Ishikawa (cell line): ENCODE data around the gene ALPI.

Experiments used
- CREB1 ChIP-seq: IDR thresholded peaks from 2 replicates; pipeline ENCODE4 v1.6.1; 2012; ENCODE audit warnings: low read depth
- EGR1 ChIP-seq: IDR thresholded peaks from 2 replicates; pipeline ENCODE4 v1.6.1; 2012
- EP300 ChIP-seq: IDR thresholded peaks from 2 replicates; pipeline ENCODE4 v1.6.1; 2012; ENCODE audit warnings: borderline replicate concordance
- TAF1 ChIP-seq: IDR thresholded peaks from 2 replicates; pipeline ENCODE4 v1.6.1; 2012; ENCODE audit warnings: low read depth, mild to moderate bottlenecking
- TCF12 ChIP-seq: IDR thresholded peaks from 2 replicates; pipeline ENCODE4 v1.6.1; 2012; ENCODE audit warnings: low read depth
- YY1 ChIP-seq: IDR thresholded peaks from 2 replicates; pipeline ENCODE4 v1.6.1; 2012; ENCODE audit warnings: low read depth
- TF ChIP-seq, protein P1 (sequence below): IDR thresholded peaks from 2 replicates; pipeline ENCODE4 v1.6.1; 2012
- TF ChIP-seq, protein P2 (sequence below): IDR thresholded peaks from 2 replicates; pipeline ENCODE4 v1.6.1; 2012
- TF ChIP-seq, protein P3 (sequence below): IDR thresholded peaks from 2 replicates; pipeline ENCODE4 v1.6.1; 2012; ENCODE audit warnings: low read depth, mild to moderate bottlenecking

DNA sequence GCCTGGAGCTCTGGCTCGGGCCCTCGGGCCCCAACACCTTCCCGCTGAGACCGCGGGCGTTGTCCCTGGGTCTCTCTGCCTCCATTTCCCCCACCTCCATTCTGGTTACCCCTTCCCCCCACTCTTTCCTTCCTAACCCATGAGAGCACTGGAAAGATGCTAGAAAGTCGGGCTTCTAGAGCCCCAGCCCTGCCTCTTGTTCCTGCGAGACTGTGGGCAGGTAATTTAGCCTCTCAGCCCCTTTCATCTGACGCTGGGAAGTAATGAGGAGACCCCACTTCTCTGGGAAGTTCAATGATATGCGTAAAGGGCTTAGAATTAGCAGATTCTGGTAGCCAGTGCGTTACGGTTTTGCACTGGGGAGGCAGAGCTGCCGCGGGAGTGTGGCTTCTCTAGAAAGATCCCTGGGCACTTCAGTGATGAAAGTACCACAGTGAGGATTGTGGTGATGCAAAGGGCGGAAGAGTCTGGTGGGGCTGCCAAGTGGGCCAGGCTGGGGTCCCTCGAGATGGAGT lies 47.9 kb downstream of the ALPI start:
- no peak for TF ChIP-seq TCF12
- TF ChIP-seq CREB1, result no peak
- TF ChIP-seq, protein P1, sequence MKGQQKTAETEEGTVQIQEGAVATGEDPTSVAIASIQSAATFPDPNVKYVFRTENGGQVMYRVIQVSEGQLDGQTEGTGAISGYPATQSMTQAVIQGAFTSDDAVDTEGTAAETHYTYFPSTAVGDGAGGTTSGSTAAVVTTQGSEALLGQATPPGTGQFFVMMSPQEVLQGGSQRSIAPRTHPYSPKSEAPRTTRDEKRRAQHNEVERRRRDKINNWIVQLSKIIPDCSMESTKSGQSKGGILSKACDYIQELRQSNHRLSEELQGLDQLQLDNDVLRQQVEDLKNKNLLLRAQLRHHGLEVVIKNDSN, result no peak
- TF ChIP-seq, protein P2, sequence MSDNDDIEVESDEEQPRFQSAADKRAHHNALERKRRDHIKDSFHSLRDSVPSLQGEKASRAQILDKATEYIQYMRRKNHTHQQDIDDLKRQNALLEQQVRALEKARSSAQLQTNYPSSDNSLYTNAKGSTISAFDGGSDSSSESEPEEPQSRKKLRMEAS, result no peak
- TF ChIP-seq, protein P3, sequence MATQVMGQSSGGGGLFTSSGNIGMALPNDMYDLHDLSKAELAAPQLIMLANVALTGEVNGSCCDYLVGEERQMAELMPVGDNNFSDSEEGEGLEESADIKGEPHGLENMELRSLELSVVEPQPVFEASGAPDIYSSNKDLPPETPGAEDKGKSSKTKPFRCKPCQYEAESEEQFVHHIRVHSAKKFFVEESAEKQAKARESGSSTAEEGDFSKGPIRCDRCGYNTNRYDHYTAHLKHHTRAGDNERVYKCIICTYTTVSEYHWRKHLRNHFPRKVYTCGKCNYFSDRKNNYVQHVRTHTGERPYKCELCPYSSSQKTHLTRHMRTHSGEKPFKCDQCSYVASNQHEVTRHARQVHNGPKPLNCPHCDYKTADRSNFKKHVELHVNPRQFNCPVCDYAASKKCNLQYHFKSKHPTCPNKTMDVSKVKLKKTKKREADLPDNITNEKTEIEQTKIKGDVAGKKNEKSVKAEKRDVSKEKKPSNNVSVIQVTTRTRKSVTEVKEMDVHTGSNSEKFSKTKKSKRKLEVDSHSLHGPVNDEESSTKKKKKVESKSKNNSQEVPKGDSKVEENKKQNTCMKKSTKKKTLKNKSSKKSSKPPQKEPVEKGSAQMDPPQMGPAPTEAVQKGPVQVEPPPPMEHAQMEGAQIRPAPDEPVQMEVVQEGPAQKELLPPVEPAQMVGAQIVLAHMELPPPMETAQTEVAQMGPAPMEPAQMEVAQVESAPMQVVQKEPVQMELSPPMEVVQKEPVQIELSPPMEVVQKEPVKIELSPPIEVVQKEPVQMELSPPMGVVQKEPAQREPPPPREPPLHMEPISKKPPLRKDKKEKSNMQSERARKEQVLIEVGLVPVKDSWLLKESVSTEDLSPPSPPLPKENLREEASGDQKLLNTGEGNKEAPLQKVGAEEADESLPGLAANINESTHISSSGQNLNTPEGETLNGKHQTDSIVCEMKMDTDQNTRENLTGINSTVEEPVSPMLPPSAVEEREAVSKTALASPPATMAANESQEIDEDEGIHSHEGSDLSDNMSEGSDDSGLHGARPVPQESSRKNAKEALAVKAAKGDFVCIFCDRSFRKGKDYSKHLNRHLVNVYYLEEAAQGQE, result no peak
- TF ChIP-seq YY1, result no peak
- no peak for TF ChIP-seq EP300
- no peak for TF ChIP-seq TAF1
- TF ChIP-seq EGR1, result no peak
